CD14-positive monocyte (primary cell): ENCODE results near the gene STK11IP. TPM values are rescaled to one million over a fixed set of nuclear protein-coding genes. Genes with fewer than 3 reads are reported as not detected.

Experiments
- DNase-seq, 3 donors: peaks; one replicate each; pipeline ENCODE4 v3.0.0-alpha.2; 2011 to 2022
- H2AFZ ChIP-seq: 2 replicates; pipeline ENCODE4 v1.6.0; 2012; ENCODE audit warnings: mild to moderate bottlenecking, low read depth, low read length, inconsistent platforms; ENCODE audit not compliant: insufficient read depth, poor library complexity, severe bottlenecking
- H3K27ac ChIP-seq, 2 donors: 1 replicate in 1 of 2; 2 replicates in 1 of 2; pipeline ENCODE4 v1.5.1; 2012 to 2013; ENCODE audit warnings: low read length in 2 of 2, control low read depth in 1 of 2, inconsistent platforms in 1 of 2, low read depth in 1 of 2, mild to moderate bottlenecking in 1 of 2
- H3K27me3 ChIP-seq, 2 donors: one replicate each; pipeline versions ENCODE4 v1.6.0 to v1.6.1; 2011 to 2013; ENCODE audit warnings: low read length in 2 of 2; ENCODE audit not compliant: control insufficient read depth in 2 of 2, insufficient read depth in 2 of 2
- H3K36me3 ChIP-seq, 2 donors: replicated peaks in 1 of 2; 1 replicate in 1 of 2; 2 replicates in 1 of 2; pipeline versions ENCODE4 v1.5.1 to v1.6.1; 2012 to 2013; ENCODE audit warnings: low read length in 2 of 2, control low read depth in 1 of 2, inconsistent platforms in 1 of 2, mild to moderate bottlenecking in 1 of 2; ENCODE audit not compliant: insufficient read depth in 2 of 2, control insufficient read depth in 1 of 2
- H3K4me1 ChIP-seq, 2 donors: 1 replicate in 1 of 2; 2 replicates in 1 of 2; pipeline versions ENCODE4 v1.5.1 to v1.6.1; 2012 to 2013; ENCODE audit warnings: low read length in 2 of 2, control low read depth in 1 of 2, inconsistent platforms in 1 of 2, mild to moderate bottlenecking in 1 of 2, moderate library complexity in 1 of 2; ENCODE audit not compliant: insufficient read depth in 2 of 2, control insufficient read depth in 1 of 2
- H3K4me2 ChIP-seq: replicated peaks from 2 replicates; pipeline ENCODE3; 2012; ENCODE audit warnings: low read length, moderate library complexity, mild to moderate bottlenecking; ENCODE audit not compliant: poor library complexity, severe bottlenecking; ENCODE audit errors: extremely low read depth
- H3K4me3 ChIP-seq, 3 experiments: fragments of 200-600 bp in 1 of 3; sonication (generic) in 1 of 3; replicated peaks in 1 of 3; 1 replicate in 2 of 3; 2 replicates in 1 of 3; pipeline ENCODE4 v1.5.1; 2011 to 2013; ENCODE audit warnings: low read length in 3 of 3, mild to moderate bottlenecking in 3 of 3, control low read depth in 2 of 3, low read depth in 2 of 3, inconsistent platforms in 1 of 3, moderate library complexity in 1 of 3
- H3K79me2 ChIP-seq: 2 replicates; pipeline ENCODE4 v1.6.0; 2012; ENCODE audit warnings: mild to moderate bottlenecking, control low read depth, inconsistent platforms, low read length, moderate library complexity; ENCODE audit not compliant: insufficient read depth
- H3K9ac ChIP-seq: 2 replicates; pipeline ENCODE4 v1.6.0; 2017; ENCODE audit warnings: low read length, mild to moderate bottlenecking; ENCODE audit not compliant: insufficient read depth, poor library complexity, severe bottlenecking
- H3K9me3 ChIP-seq, 2 donors: replicated peaks in 1 of 2; 1 replicate in 1 of 2; 2 replicates in 1 of 2; pipeline versions ENCODE4 v1.5.1 to v1.6.1; 2012 to 2013; ENCODE audit warnings: low read length in 2 of 2, control low read depth in 1 of 2; ENCODE audit not compliant: control insufficient read depth in 1 of 2, insufficient read depth in 1 of 2
- H4K20me1 ChIP-seq: 2 replicates; pipeline ENCODE4 v1.6.0; 2012; ENCODE audit warnings: mild to moderate bottlenecking, low read length, control low read depth, moderate library complexity; ENCODE audit not compliant: insufficient read depth
- H3K27ac Mint-ChIP-seq, 7 donors: one replicate each; pipeline ENCODE4 v1.8.0; 2020; ENCODE audit warnings: mild to moderate bottlenecking in 7 of 7, mixed read lengths in 7 of 7, moderate library complexity in 6 of 7, inconsistent platforms in 2 of 7
- H3K27me3 Mint-ChIP-seq, 3 donors: one replicate each; pipeline ENCODE4 v1.8.0; 2021 to 2022; ENCODE audit warnings: low read depth in 3 of 3, mild to moderate bottlenecking in 3 of 3, mixed read lengths in 3 of 3, moderate library complexity in 3 of 3, inconsistent platforms in 1 of 3
- H3K36me3 Mint-ChIP-seq, 2 donors: one replicate each; pipeline ENCODE4 v1.8.0; 2020; ENCODE audit warnings: mixed read lengths in 2 of 2, inconsistent platforms in 1 of 2, mild to moderate bottlenecking in 1 of 2
- H3K4me1 Mint-ChIP-seq: one replicate; pipeline ENCODE4 v1.8.0; 2020; ENCODE audit warnings: mild to moderate bottlenecking, mixed read lengths
- H3K4me3 Mint-ChIP-seq, 2 donors: one replicate each; pipeline ENCODE4 v1.8.0; 2020; ENCODE audit warnings: mild to moderate bottlenecking in 2 of 2, mixed read lengths in 2 of 2, moderate library complexity in 1 of 2
- H3K9me3 Mint-ChIP-seq, 7 donors: one replicate each; pipeline ENCODE4 v1.8.0; 2020 to 2022; ENCODE audit warnings: mixed read lengths in 7 of 7, mild to moderate bottlenecking in 6 of 7, moderate library complexity in 6 of 7, inconsistent platforms in 2 of 7
- CTCF ChIP-seq: fragments of 200-600 bp; IDR thresholded peaks from one replicate; pipeline ENCODE4 v1.8.0; 2022; ENCODE audit warnings: antibody characterized with exemption, mild to moderate bottlenecking
- WGBS: methylation state at CpG from one replicate; pipeline ENCODE4 v1.1.5; 2013; ENCODE audit warnings: missing lambda C conversion rate; ENCODE audit not compliant: insufficient coverage; 5-methylcytosine and 5-hydroxymethylcytosine counted together
- intact Hi-C, 2 donors: fragments of 100-400 bp; cut with micrococcal nuclease; formaldehyde crosslinking; loops; one replicate each; pipeline versions ENCODE4 v1.15.0 to v1.15.1; 2023
- polyA plus RNA-seq, 3 donors: library from polyadenylated mRNA; depleted of rRNA in 1 of 3; unstranded in 2 of 3; stranded (reverse) in 1 of 3; fragments of 300-500 nt in 2 of 3; fragments of >200 nt in 1 of 3; fragmentation: Illumina TruSeq in 2 of 3; gene quantifications; 1 replicate in 2 of 3; 2 replicates in 1 of 3; pipeline ENCODE4 v1.2.3, GENCODE V29; 2012 to 2021

STK11IP gene
- polyA plus RNA-seq, 3 donors, result 13.0 to 79.1 (median 15.7) TPM

- intact Hi-C loops, result loop anchor here (5.0 kb wide), 1 partner anchor 43 kb away; the partner anchor contains the start of gene STK11IP (in 2 of the 2)
- H3K4me3 ChIP-seq, result no peak overlapping the region
- WGBS, result 97% methylated on average over 11 of the region's 15 CpGs
- peaks cover 12 to 18% of the 10 kb centered on the region in 2 donors for H3K4me1 ChIP-seq
- peaks cover 0 to 5% of the 10 kb centered on the region in 2 donors for H3K9me3 ChIP-seq
- H3K4me3 Mint-ChIP-seq, result no peak overlapping the region
- H3K9me3 Mint-ChIP-seq, result peaks cover 0 to 9% (median 3%) of the 10 kb centered on the region in 7 donors
- no peaks in the 10 kb centered on the region for H3K36me3 ChIP-seq
- no peaks in the 10 kb centered on the region for H3K79me2 ChIP-seq
- H4K20me1 ChIP-seq, result no peaks in the 10 kb centered on the region
- H3K9ac ChIP-seq, result no peak overlapping the region
- H3K27me3 Mint-ChIP-seq, result peaks cover 29 to 48% (median 39%) of the 10 kb centered on the region in 3 donors
- H3K27ac Mint-ChIP-seq, result no peak overlapping the region
- no peak for DNase-seq
- peaks cover 8% of the 10 kb centered on the region for H3K4me1 Mint-ChIP-seq
- H2AFZ ChIP-seq, result no peak overlapping the region
- H3K27ac ChIP-seq, result no peak overlapping the region
- H3K36me3 Mint-ChIP-seq, result peaks cover 0 to 3% of the 10 kb centered on the region in 2 donors
- no peak overlapping the region for H3K4me2 ChIP-seq
- TF ChIP-seq CTCF, result no peak
- peaks cover 17 to 44% of the 10 kb centered on the region in 2 donors for H3K27me3 ChIP-seq
Measured at GRCh38 chr2:219554350-219554749, 43.3 kb upstream of the STK11IP start.

GRCh38 chr2:219555956-219556355 is 41.7 kb upstream of the STK11IP start:
- H3K27me3 ChIP-seq, result peaks cover 17 to 30% of the 10 kb centered on the region in 2 donors
- Mint-ChIP-seq H3K36me3 (peaks cover 0 to 1% of the 10 kb centered on the region in 2 donors), H3K27me3 (peaks cover 26 to 32% (median 29%) of the 10 kb centered on the region in 3 donors), H3K9me3 (peaks cover 0 to 5% (median 1%) of the 10 kb centered on the region in 7 donors), H3K4me3 (no peak overlapping the region), H3K27ac (peak overlapping the region in 1 of 7 donors; percentile 68), H3K4me1 (peaks cover 6% of the 10 kb centered on the region)
- no peaks in the 10 kb centered on the region for H4K20me1 ChIP-seq
- no peak for TF ChIP-seq CTCF
- H3K36me3 ChIP-seq, result no peaks in the 10 kb centered on the region
- intact Hi-C loops, result no loop called here
- DNase-seq, result no peak
- WGBS, result 96% methylated on average over 19 of the region's 20 CpGs
- no peak overlapping the region for H2AFZ ChIP-seq
- H3K4me2 ChIP-seq, result no peak overlapping the region
- no peak overlapping the region for H3K27ac ChIP-seq
- no peak overlapping the region for H3K9ac ChIP-seq
- H3K4me1 ChIP-seq, result peaks cover 12 to 18% of the 10 kb centered on the region in 2 donors
- no peaks in the 10 kb centered on the region for H3K79me2 ChIP-seq
- peaks cover 0 to 5% of the 10 kb centered on the region in 2 donors for H3K9me3 ChIP-seq
- H3K4me3 ChIP-seq, result no peak overlapping the region
